Aorta (tissue), 5 donors: ENCODE data around the gene TEK. TPM values are rescaled to one million over a fixed set of nuclear protein-coding genes. Genes with fewer than 3 reads are reported as not detected.
A peak's percentile ranks its signal among the peaks of the same experiment; 100 is the strongest.

ENCODE experiments used
- ATAC-seq: fragments of 200-7000 bp; cut with Tn5 transposase; one replicate; pipeline ENCODE4 v1.9.1; 2022; ENCODE audit warnings: moderate library complexity; ENCODE audit not compliant: low FRiP score
- DNase-seq, 2 donors: peaks; one replicate each; pipeline ENCODE4 v3.0.0-alpha.2; 2020
- H3K27ac ChIP-seq, 2 donors: one replicate each; pipeline ENCODE4 v1.5.1; 2013; ENCODE audit warnings: low read length in 2 of 2, mild to moderate bottlenecking in 2 of 2, moderate library complexity in 2 of 2, control low read depth in 1 of 2, inconsistent platforms in 1 of 2, low read depth in 1 of 2
- H3K27me3 ChIP-seq, 2 donors: one replicate each; pipeline ENCODE4 v1.6.1; 2013; ENCODE audit warnings: control low read depth in 1 of 2, low read length in 1 of 2, mild to moderate bottlenecking in 1 of 2, moderate library complexity in 1 of 2; ENCODE audit not compliant: insufficient read depth in 2 of 2, control insufficient read depth in 1 of 2
- H3K36me3 ChIP-seq, 2 donors: one replicate each; pipeline ENCODE4 v1.6.1; 2013; ENCODE audit warnings: control low read depth in 1 of 2, low read length in 1 of 2, mild to moderate bottlenecking in 1 of 2; ENCODE audit not compliant: insufficient read depth in 2 of 2, control insufficient read depth in 1 of 2
- H3K4me1 ChIP-seq, 2 donors: one replicate each; pipeline ENCODE4 v1.6.1; 2013; ENCODE audit warnings: low read length in 2 of 2, control low read depth in 1 of 2, mild to moderate bottlenecking in 1 of 2, moderate library complexity in 1 of 2; ENCODE audit not compliant: insufficient read depth in 2 of 2, control insufficient read depth in 1 of 2
- H3K4me3 ChIP-seq, 2 donors: one replicate each; pipeline ENCODE4 v1.5.1; 2013; ENCODE audit warnings: low read length in 2 of 2, control low read depth in 1 of 2, mild to moderate bottlenecking in 1 of 2
- H3K9me3 ChIP-seq: one replicate; pipeline ENCODE4 v1.6.1; 2013; ENCODE audit warnings: mild to moderate bottlenecking, low read length; ENCODE audit not compliant: control insufficient read depth
- WGBS, 2 donors: extraction: QIAGEN DNeasy Blood & Tissue Kit; methylation state at CpG; one replicate each; pipeline ENCODE4 v1.1.7; 2013; 5-methylcytosine and 5-hydroxymethylcytosine counted together
- intact Hi-C, 2 donors: fragments of 100-400 bp; cut with DNase I; formaldehyde crosslinking; loops; one replicate each; pipeline versions ENCODE4 v1.14.2 to v1.15.0; 2022
- polyA plus RNA-seq, 2 donors: library from polyadenylated mRNA; stranded (reverse); fragments of 200-250 nt; gene quantifications; one replicate each; pipeline ENCODE4 v1.2.3, GENCODE V29; 2013
- total RNA-seq, 2 donors: library from RNA; stranded (reverse); fragmentation: NEBNext Ultra II Directional; extraction: Animal tissue kit (Norgen Biotek cat#: 25700); gene quantifications; one replicate each; pipeline ENCODE4 v1.2.1, GENCODE V29; 2021
- donor health status: healthy with polysubstance abuse.
- donor health status: Bipolar disorder and iron deficiency.
- donor health status: DM: no; HTN: no; CAD: no.
- donor health status: DM: no; HTN: no; CAD: no.
- donor health status: DM: yes; HTN: yes; CAD: no.

TEK gene
- total and polyA plus RNA-seq, 4 donors, result 1.5 to 26.0 (median 10.0) TPM

- DNase-seq (no peak), ATAC-seq (no peak)
- Histone ChIP-seq H3K9me3 (no peaks in the 10 kb centered on the region), H3K4me3 (no peak overlapping the region), H3K27me3 (no peaks in the 10 kb centered on the region), H3K36me3 (no peaks in the 10 kb centered on the region), H3K27ac (no peak overlapping the region), H3K4me1 (no peaks in the 10 kb centered on the region)
- intact Hi-C loops, result no loop called here
- WGBS, 2 donors, result 6 to 13% methylated on average over 2 of the region's 2 CpGs
Observed at GRCh38 chr9:27247756-27248155, 138.7 kb downstream of the TEK start.

GRCh38 chr9:27248702-27249101 is 139.7 kb downstream of the TEK start:
- intact Hi-C loops, result no loop called here
- H3K27ac ChIP-seq, result no peak overlapping the region
- no peak for ATAC-seq

GRCh38 chr9:27258662-27259061 is 149.6 kb downstream of the TEK start:
- H3K27me3 ChIP-seq, result no peaks in the 10 kb centered on the region
- no peak for ATAC-seq

More at GRCh38 chr9:27248702-27249101, 139.7 kb downstream of the TEK start:
- no peaks in the 10 kb centered on the region for H3K9me3 ChIP-seq
- no peaks in the 10 kb centered on the region for H3K36me3 ChIP-seq
- no peaks in the 10 kb centered on the region for H3K4me1 ChIP-seq
- DNase-seq, result no peak
- H3K4me3 ChIP-seq, result no peak overlapping the region
- H3K27me3 ChIP-seq, result no peaks in the 10 kb centered on the region

GRCh38 chr9:27260789-27261516 is 151.9 kb downstream of the TEK start:
- no peaks in the 10 kb centered on the region for H3K36me3 ChIP-seq
- intact Hi-C loops, result no loop called here
- ATAC-seq, result no peak
- no peaks in the 10 kb centered on the region for H3K9me3 ChIP-seq
- H3K27me3 ChIP-seq, result no peaks in the 10 kb centered on the region
- DNase-seq, result no peak
- H3K27ac ChIP-seq, result no peak overlapping the region
- no peaks in the 10 kb centered on the region for H3K4me1 ChIP-seq
- WGBS, 2 donors, result 80 to 84% methylated on average over 8 of the region's 8 CpGs
- H3K4me3 ChIP-seq, result no peak overlapping the region

More at GRCh38 chr9:27258662-27259061, 149.6 kb downstream of the TEK start:
- intact Hi-C loops, result no loop called here
- no peak for DNase-seq
- H3K4me3 ChIP-seq, result no peak overlapping the region
- H3K27ac ChIP-seq, result no peak overlapping the region
- no peaks in the 10 kb centered on the region for H3K36me3 ChIP-seq
- 91 to 92% methylated on average over 7 of the region's 7 CpGs for WGBS, 2 donors
- H3K4me1 ChIP-seq, result no peaks in the 10 kb centered on the region
- H3K9me3 ChIP-seq, result no peaks in the 10 kb centered on the region

- Histone ChIP-seq H3K4me1 (no peaks in the 10 kb centered on the region), H3K36me3 (no peaks in the 10 kb centered on the region), H3K4me3 (no peak overlapping the region), H3K27me3 (no peaks in the 10 kb centered on the region), H3K9me3 (no peaks in the 10 kb centered on the region), H3K27ac (no peak overlapping the region)
- intact Hi-C loops, result no loop called here
- DNase-seq (no peak), ATAC-seq (no peak)
- 39 to 62% methylated on average over 4 of the region's 4 CpGs for WGBS, 2 donors
Observed at GRCh38 chr9:27261517-27262211, 152.6 kb downstream of the TEK start.

- no peak overlapping the region for H3K4me3 ChIP-seq
- no peaks in the 10 kb centered on the region for H3K36me3 ChIP-seq
- DNase-seq, result no peak
- H3K9me3 ChIP-seq, result no peaks in the 10 kb centered on the region
- no peak for ATAC-seq
- no peaks in the 10 kb centered on the region for H3K4me1 ChIP-seq
- no peaks in the 10 kb centered on the region for H3K27me3 ChIP-seq
- WGBS, 2 donors, result 93% methylated on average over 2 of the region's 2 CpGs
- no peak overlapping the region for H3K27ac ChIP-seq
- intact Hi-C loops, result no loop called here
Observed at GRCh38 chr9:27272103-27272502, 163.1 kb downstream of the TEK start.

- H3K27me3 ChIP-seq, result no peaks in the 10 kb centered on the region
- no peaks in the 10 kb centered on the region for H3K9me3 ChIP-seq
- H3K4me1 ChIP-seq, result no peaks in the 10 kb centered on the region
- no peaks in the 10 kb centered on the region for H3K36me3 ChIP-seq
- no peak overlapping the region for H3K4me3 ChIP-seq
- 58 to 64% methylated on average over 1 of the region's 1 CpG for WGBS, 2 donors
- ATAC-seq, result no peak
- intact Hi-C loops, result no loop called here
- no peak for DNase-seq
- no peak overlapping the region for H3K27ac ChIP-seq
Observed at GRCh38 chr9:27273186-27273585, 164.2 kb downstream of the TEK start.

GRCh38 chr9:27276193-27277030 is 167.4 kb downstream of the TEK start:
- WGBS, 2 donors, result 33 to 35% methylated on average over 12 of the region's 12 CpGs
- ATAC-seq, result peak; percentile 81
- intact Hi-C loops, result loop anchor here (1.0 to 2.0 kb wide), 2 partner anchors 243 to 244 kb away; no protein-coding TSS in a partner anchor
- H3K4me3 ChIP-seq, result peak overlapping the region; percentile 26 to 79
- no peaks in the 10 kb centered on the region for H3K36me3 ChIP-seq
- no peaks in the 10 kb centered on the region for H3K4me1 ChIP-seq
- no peaks in the 10 kb centered on the region for H3K27me3 ChIP-seq
- no peak overlapping the region for H3K27ac ChIP-seq
- no peak for DNase-seq
- no peaks in the 10 kb centered on the region for H3K9me3 ChIP-seq
